Loucy (cell line): Measurements from ENCODE around the gene SERPINB3.

Experiments
- CTCF ChIP-seq: fragments of 200-600 bp; sonication (generic); conservative IDR thresholded peaks from 2 replicates; pipeline ENCODE4 v1.5.1; 2014; ENCODE audit warnings: mild to moderate bottlenecking, antibody characterized with exemption, low read length
- EZH2phosphoT487 ChIP-seq: fragments of 200-600 bp; IDR thresholded peaks from 2 replicates; pipeline ENCODE4 v1.6.1; 2018; ENCODE audit warnings: antibody characterized with exemption, mild to moderate bottlenecking, moderate library complexity, borderline replicate concordance

- TF ChIP-seq CTCF, result no peak
- TF ChIP-seq EZH2phosphoT487, result no peak
Measured at GRCh38 chr18:63701952-63702351, 40.3 kb upstream of the SERPINB3 start.
